MV-4-11 (cell line): ENCODE data around the gene ACYP2.
"Not testable (repeated sequence)": the region's sequence is repeated elsewhere in the genome, so short reads cannot be mapped to it uniquely, and the experiment has no call there.

ENCODE experiments used
- DNase-seq: peaks from one replicate; lab custom pipeline; 2025; lab: John Stamatoyannopoulos, UW

The ACYP2 gene

GRCh38 chr2:54115284-54116137 is at the start of gene ACYP2:
Gene ACYP2 (plus strand): TSS chr2:54115615.
- DNase-seq: peak; percentile 90

- no peak for DNase-seq
Measured at GRCh38 chr2:54065891-54066290, 49.5 kb upstream of the ACYP2 start.

DNA sequence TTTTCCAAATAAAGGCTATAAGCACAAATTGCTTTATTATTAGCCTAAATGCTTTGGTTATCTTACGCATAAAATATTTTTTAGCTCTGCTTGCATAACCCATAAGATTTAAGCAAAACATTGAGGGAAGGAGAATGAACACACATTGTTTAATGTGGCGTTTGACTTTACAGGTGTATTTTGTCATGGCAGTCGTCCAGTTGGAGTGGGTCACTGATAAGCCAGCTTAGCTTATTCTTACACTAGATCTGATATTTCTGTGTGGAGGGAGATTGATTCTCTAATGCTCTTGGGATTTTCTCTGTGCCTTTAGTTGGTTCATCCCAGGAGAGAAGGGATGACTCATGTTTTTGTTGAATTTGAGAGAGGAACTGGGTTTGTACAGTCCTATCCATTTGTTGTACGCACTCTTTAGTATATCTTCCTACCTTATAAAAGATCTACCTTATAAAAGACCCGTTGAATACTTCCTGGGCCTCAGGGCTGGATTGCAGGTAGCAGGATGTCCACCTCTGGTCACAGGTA is 47.5 kb upstream of the ACYP2 start:
- DNase-seq: no peak

DNA sequence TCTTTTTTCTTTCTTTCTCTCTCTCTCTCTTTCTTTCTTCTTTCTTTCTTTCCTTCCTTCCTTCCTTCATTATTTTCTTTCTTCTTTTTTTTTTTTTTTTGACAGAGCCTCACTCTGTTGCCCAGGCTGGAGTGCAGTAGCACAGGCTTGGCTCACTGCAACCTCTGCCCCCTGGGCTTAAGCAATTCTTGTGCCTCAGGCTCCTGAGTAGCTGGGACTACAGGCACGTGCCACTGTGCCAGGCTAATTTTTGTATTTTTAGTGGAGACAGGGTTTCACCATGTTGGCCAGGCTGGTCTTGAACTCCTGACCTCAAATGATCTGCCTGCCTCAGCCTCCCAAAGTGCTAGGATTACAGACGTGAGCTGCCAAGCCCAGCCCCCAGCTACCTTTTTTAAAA is 42.9 kb upstream of the ACYP2 start:
- not testable (repeated sequence) for DNase-seq

- no peak for DNase-seq
Measured at GRCh38 chr2:54073796-54074195, 41.6 kb upstream of the ACYP2 start.

GRCh38 chr2:54074606-54075341 is 40.6 kb upstream of the ACYP2 start:
- no peak for DNase-seq

- DNase-seq: no peak
Measured at GRCh38 chr2:54076586-54076985, 38.8 kb upstream of the ACYP2 start.

GRCh38 chr2:54077088-54077900 is 38.1 kb upstream of the ACYP2 start:
- peak; percentile 41 for DNase-seq

- DNase-seq: no peak
Measured at GRCh38 chr2:54079331-54079730, 36.1 kb upstream of the ACYP2 start.

DNA sequence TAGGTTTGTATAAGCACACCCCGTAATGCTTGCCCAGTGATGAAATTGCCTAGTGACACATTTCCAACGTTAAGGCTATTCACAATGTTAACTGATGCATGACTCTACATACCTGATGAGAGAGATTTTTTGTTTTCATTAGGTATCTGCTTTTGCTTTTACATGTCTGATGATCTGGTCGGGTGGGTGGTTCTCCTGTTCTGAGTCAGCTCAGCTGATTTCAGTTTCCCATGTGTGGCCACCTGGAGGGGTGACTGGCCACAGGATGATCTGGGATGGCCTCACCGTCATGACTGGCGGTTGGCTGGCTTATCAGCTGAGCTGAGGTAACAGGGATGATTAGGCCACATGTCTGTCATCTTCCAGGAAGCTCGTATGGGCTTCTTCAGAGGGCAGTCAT is 33.8 kb upstream of the ACYP2 start:
- no peak for DNase-seq

DNA sequence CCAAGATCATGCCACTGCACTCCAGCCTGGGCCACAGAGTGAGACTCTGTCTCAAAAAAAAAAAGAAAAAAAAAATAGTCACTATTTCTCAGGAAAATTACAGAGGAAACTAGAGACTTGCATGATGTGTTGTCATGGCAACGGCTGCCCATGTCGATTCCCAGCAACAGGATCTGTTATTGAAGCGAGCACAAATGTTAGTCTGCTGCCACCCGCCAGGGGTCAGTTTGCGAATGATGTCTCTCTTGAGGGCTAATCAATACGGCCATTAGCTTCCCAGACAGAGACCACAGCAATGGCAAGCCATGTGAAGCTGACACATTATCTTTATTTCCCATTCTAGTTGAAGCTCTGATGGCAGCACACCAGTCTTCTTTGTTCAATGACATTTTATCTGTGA is 32.4 kb upstream of the ACYP2 start:
- no peak for DNase-seq

DNA sequence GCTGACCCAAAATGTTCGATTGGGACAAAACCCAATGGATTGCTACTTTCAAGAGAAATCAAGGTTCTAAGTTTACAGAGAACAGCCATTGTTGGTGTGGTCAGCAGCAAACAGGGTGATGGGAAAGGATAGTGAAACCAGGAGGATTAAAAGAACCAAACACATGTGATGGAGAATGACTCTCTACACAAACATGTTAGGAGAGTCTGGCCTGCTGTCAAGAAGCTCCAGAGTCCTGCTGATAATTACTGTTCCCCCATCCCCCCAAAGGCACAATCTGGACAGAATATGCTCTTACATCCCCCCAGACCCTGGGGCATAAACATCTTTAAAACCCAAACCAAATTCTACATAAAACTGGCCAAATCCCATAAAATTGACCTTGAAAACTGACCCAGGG is 32.0 kb upstream of the ACYP2 start:
- DNase-seq: no peak

- no peak for DNase-seq
Measured at GRCh38 chr2:54084600-54084999, 30.8 kb upstream of the ACYP2 start.

GRCh38 chr2:54085069-54085468 is 30.3 kb upstream of the ACYP2 start:
- no peak for DNase-seq

DNA sequence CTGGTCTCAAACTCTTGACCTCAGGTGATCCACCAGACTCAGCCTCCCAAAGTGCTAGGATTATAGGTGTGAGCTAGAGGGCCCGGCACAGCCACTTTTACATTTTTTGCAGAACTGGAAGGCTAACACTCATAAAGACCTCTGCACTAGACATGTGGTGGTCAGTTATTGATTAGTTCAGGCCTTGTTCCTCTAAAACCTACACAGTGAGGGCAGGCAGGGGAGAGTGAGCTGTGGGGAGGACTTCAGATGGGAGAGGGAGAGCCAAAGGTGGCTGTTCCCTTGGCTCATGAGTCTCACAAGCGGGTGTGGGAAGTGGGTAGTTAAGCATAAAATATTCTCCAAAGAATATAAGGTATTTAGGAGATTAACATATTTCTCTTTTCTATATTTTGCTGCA is 29.3 kb upstream of the ACYP2 start:
- no peak for DNase-seq

DNA sequence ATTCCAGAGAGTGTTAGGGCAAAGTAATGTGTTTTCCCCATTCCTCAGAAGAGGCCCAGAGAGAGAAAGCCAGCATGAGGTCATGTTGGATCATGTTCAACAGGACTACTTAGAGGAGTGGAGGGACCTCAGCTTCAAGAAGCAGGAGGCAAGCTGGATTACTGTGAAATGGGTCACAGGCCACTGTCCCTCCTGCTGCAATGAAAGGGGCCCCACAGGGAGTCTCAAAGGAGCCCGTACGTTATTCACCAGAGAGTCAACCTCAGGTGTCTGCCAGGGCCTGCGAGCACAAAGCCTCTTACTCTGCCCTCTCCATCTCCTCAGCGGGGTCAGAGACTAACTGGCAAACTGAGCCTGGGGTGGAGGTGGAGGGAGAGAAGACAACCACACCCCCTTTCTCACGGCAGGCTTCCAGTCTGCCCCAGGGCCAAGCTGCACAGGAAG is 27.2 kb upstream of the ACYP2 start:
- no peak for DNase-seq

- DNase-seq: no peak
Measured at GRCh38 chr2:54088719-54089118, 26.7 kb upstream of the ACYP2 start.

- no peak for DNase-seq
Measured at GRCh38 chr2:54090521-54091117, 24.8 kb upstream of the ACYP2 start.

GRCh38 chr2:54092940-54093339 is 22.5 kb upstream of the ACYP2 start:
- DNase-seq: no peak

GRCh38 chr2:54095406-54095805 is 20.0 kb upstream of the ACYP2 start:
- DNase-seq: not testable (repeated sequence)

DNA sequence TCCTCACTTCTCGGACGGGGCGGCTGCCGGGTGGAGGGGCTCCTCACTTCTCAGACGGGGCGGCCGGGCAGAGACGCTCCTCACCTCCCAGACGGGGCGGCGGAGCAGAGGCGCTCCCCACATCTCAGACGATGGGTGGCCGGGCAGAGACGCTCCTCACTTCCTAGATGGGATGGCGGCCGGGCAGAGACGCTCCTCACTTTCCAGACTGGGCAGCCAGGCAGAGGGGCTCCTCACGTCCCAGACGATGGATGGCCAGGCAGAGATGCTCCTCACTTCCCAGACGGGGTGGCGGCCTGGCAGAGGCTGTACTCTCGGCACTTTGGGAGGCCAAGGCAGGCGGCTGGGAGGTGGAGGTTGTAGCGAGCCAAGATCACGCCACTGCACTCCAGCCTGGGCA is 19.3 kb upstream of the ACYP2 start:
- DNase-seq: not testable (repeated sequence)

GRCh38 chr2:54097124-54097523 is 18.3 kb upstream of the ACYP2 start:
- DNase-seq: no peak
